HG03103 (cell line): Measurements from ENCODE around the gene ARHGAP10.

Experiments used
- ATAC-seq: cut with Tn5 transposase; IDR thresholded peaks from one replicate; pipeline ENCODE4 v1.9.1; 2021; ENCODE audit warnings: low read depth; ENCODE audit not compliant: unreplicated experiment

The ARHGAP10 gene

GRCh38 chr4:148056879-148057278, 325.0 kb downstream of the ARHGAP10 start:
- peak; percentile 80 for ATAC-seq

- peak; percentile 30 for ATAC-seq
Measured at GRCh38 chr4:148057516-148057915, 325.6 kb downstream of the ARHGAP10 start.

- no peak for ATAC-seq
Measured at GRCh38 chr4:148057984-148058859, 326.3 kb downstream of the ARHGAP10 start.

- ATAC-seq, result peak; percentile 13
Measured at GRCh38 chr4:148059617-148060180, 327.8 kb downstream of the ARHGAP10 start.

GRCh38 chr4:148060264-148061140, 328.6 kb downstream of the ARHGAP10 start:
- no peak for ATAC-seq

- no peak for ATAC-seq
Measured at GRCh38 chr4:148061141-148061481, 329.2 kb downstream of the ARHGAP10 start.

GRCh38 chr4:148061795-148062194, 329.9 kb downstream of the ARHGAP10 start:
- no peak for ATAC-seq

- ATAC-seq, result no peak
Measured at GRCh38 chr4:148062301-148062950, 330.5 kb downstream of the ARHGAP10 start.

- no peak for ATAC-seq
Measured at GRCh38 chr4:148064451-148064850, 332.6 kb downstream of the ARHGAP10 start.

GRCh38 chr4:148065075-148065474, 333.2 kb downstream of the ARHGAP10 start:
- no peak for ATAC-seq

- no peak for ATAC-seq
Measured at GRCh38 chr4:148067301-148067916, 335.5 kb downstream of the ARHGAP10 start.

GRCh38 chr4:148068065-148068911, 336.4 kb downstream of the ARHGAP10 start:
- no peak for ATAC-seq

GRCh38 chr4:148069086-148069894, 337.4 kb downstream of the ARHGAP10 start:
- ATAC-seq, result no peak

GRCh38 chr4:148069895-148070178, 337.9 kb downstream of the ARHGAP10 start:
- no peak for ATAC-seq

GRCh38 chr4:148071009-148071408, 339.1 kb downstream of the ARHGAP10 start:
- no peak for ATAC-seq

- no peak for ATAC-seq
Measured at GRCh38 chr4:148072789-148073188, 340.9 kb downstream of the ARHGAP10 start.

- ATAC-seq, result no peak
Measured at GRCh38 chr4:148073349-148073748, 341.5 kb downstream of the ARHGAP10 start.

- no peak for ATAC-seq
Measured at GRCh38 chr4:148074462-148074861, 342.6 kb downstream of the ARHGAP10 start.

- ATAC-seq, result no peak
Measured at GRCh38 chr4:148075438-148075837, 343.6 kb downstream of the ARHGAP10 start.
